Loucy (cell line): ENCODE measurements around the gene RAD23A.

Experiments used
- EZH2phosphoT487 ChIP-seq: fragments of 200-600 bp; IDR thresholded peaks from 2 replicates; pipeline ENCODE4 v1.6.1; 2018; ENCODE audit warnings: antibody characterized with exemption, mild to moderate bottlenecking, moderate library complexity, borderline replicate concordance
- TF ChIP-seq, protein P1 (sequence below): fragments of 200-600 bp; sonication (generic); conservative IDR thresholded peaks from 2 replicates; pipeline ENCODE4 v1.5.1; 2014; ENCODE audit warnings: mild to moderate bottlenecking, antibody characterized with exemption, low read length

DNA sequence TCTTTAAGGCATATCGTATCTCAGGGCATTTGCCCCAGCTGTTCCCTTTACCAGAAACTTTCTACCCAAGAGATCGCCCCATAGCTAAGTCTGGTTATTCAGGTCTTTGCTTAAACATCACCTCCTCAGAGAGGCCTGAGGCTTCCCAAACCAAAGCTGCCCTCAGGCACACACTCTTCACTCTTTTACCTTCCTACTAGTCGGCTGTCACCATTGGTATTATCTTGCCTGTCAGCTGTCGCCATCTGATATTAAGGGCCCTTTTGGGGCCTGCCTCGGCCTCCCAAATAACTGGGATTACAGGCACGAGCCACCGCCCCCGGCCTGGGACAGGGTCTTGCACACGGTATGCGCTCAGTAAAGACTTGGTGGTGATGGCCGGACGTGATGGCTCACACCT, 10.3 kb downstream of the RAD23A start:
- TF ChIP-seq, protein P1, sequence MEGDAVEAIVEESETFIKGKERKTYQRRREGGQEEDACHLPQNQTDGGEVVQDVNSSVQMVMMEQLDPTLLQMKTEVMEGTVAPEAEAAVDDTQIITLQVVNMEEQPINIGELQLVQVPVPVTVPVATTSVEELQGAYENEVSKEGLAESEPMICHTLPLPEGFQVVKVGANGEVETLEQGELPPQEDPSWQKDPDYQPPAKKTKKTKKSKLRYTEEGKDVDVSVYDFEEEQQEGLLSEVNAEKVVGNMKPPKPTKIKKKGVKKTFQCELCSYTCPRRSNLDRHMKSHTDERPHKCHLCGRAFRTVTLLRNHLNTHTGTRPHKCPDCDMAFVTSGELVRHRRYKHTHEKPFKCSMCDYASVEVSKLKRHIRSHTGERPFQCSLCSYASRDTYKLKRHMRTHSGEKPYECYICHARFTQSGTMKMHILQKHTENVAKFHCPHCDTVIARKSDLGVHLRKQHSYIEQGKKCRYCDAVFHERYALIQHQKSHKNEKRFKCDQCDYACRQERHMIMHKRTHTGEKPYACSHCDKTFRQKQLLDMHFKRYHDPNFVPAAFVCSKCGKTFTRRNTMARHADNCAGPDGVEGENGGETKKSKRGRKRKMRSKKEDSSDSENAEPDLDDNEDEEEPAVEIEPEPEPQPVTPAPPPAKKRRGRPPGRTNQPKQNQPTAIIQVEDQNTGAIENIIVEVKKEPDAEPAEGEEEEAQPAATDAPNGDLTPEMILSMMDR, result no peak
- TF ChIP-seq EZH2phosphoT487, result no peak
